HepG2 (cell line): ENCODE data around the gene ALDOA. TPM values are rescaled to one million over a fixed set of nuclear protein-coding genes. Genes with fewer than 3 reads are reported as not detected.
A peak's percentile ranks its signal among the peaks of the same experiment; 100 is the strongest.

Experiments used
- ATAC-seq: fragments of 200-7000 bp; cut with Tn5 transposase; 3 replicates; pipeline ENCODE4 v1.9.1; 2020; ENCODE audit warnings: mild to moderate bottlenecking, moderate library complexity
- BruUV-seq: library from RNA; stranded (reverse); fragments of 400-500 nt; replicated peaks from 2 replicates; lab custom pipeline; 2021; lab: Mats Ljungman, UMichigan
- CTCF ChIA-PET: fragments of 300-600 bp; formaldehyde crosslinking; extraction: SDS; loops from one replicate; lab custom pipeline; 2021; ENCODE audit warnings: low total read pairs, inconsistent platforms, low intra/inter-chr PET ratio; lab: Yijun Ruan, JAX
- POLR2A ChIA-PET: fragments of 350-600 bp; sonication (Branson Sonifier 250); formaldehyde crosslinking; loops from one replicate; lab custom pipeline; 2020; ENCODE audit warnings: antibody characterized with exemption, inconsistent platforms; lab: Yijun Ruan, JAX
- DNase-seq: peaks from one replicate; pipeline ENCODE4 v3.0.0-alpha.2; 2015; ENCODE audit warnings: low spot score
- FAIRE-seq: peaks from 3 replicates; lab custom pipeline; 2011; peaks lifted over from hg19 to GRCh38; lab: Jason Lieb, UNC
- H2AFZ ChIP-seq: one replicate; pipeline ENCODE4 v1.6.1; 2011; ENCODE audit warnings: low read length, inconsistent platforms
- H3K27ac ChIP-seq: fragments of 300-600 bp; 3 replicates; pipeline ENCODE4 v1.8.0; 2011; ENCODE audit warnings: mixed run types, mild to moderate bottlenecking, mixed read lengths, low read length, inconsistent platforms; ENCODE audit not compliant: insufficient read depth; ENCODE audit errors: extremely low read length
- H3K27me3 ChIP-seq, 2 experiments: fragments of 200-600 bp in 1 of 2; 2 replicates in 1 of 2; 3 replicates in 1 of 2; pipeline versions ENCODE4 v1.6.0 to v1.8.0; 2011; ENCODE audit warnings: low read length in 2 of 2, mild to moderate bottlenecking in 2 of 2, moderate library complexity in 2 of 2, inconsistent platforms in 1 of 2; ENCODE audit not compliant: insufficient read depth in 2 of 2, control insufficient read depth in 1 of 2
- H3K36me3 ChIP-seq, 2 experiments: fragments of 200-600 bp in 1 of 2; replicated peaks in 1 of 2; 2 replicates in 1 of 2; 3 replicates in 1 of 2; pipeline versions ENCODE4 v1.5.1 to v1.8.0; 2011; ENCODE audit warnings: low read length in 2 of 2, inconsistent platforms in 1 of 2; ENCODE audit not compliant: insufficient read depth in 2 of 2, control insufficient read depth in 1 of 2
- H3K4me1 ChIP-seq: 2 replicates; pipeline ENCODE4 v1.5.1; 2012; ENCODE audit warnings: low read length, inconsistent platforms; ENCODE audit not compliant: insufficient read depth
- H3K4me2 ChIP-seq: 2 replicates; pipeline ENCODE4 v1.6.0; 2011; ENCODE audit warnings: low read depth, low read length, inconsistent platforms
- H3K4me3 ChIP-seq, 3 experiments: fragments of 200-600 bp in 1 of 3; sonication (generic), shearing (Covaris generic) in 1 of 3; replicated peaks in 1 of 3; 2 replicates each; pipeline ENCODE4 v1.5.1; 2011 to 2016; ENCODE audit warnings: low read length in 3 of 3, inconsistent platforms in 2 of 3, low read depth in 2 of 3, mild to moderate bottlenecking in 2 of 3, control low read depth in 1 of 3, mixed read lengths in 1 of 3; ENCODE audit not compliant: insufficient read depth in 1 of 3
- H3K79me2 ChIP-seq: one replicate; pipeline ENCODE4 v1.6.1; 2011; ENCODE audit warnings: low read length, inconsistent platforms; ENCODE audit not compliant: insufficient read depth
- H3K9ac ChIP-seq: 2 replicates; pipeline ENCODE4 v1.6.0; 2011; ENCODE audit warnings: mild to moderate bottlenecking, low read depth, low read length, inconsistent platforms; ENCODE audit not compliant: insufficient read depth
- H3K9me3 ChIP-seq: 2 replicates; pipeline ENCODE4 v1.5.1; 2012; ENCODE audit warnings: mild to moderate bottlenecking, low read length
- H4K20me1 ChIP-seq: 2 replicates; pipeline ENCODE4 v1.6.0; 2011; ENCODE audit warnings: inconsistent platforms, mild to moderate bottlenecking, low read length, moderate library complexity; ENCODE audit not compliant: insufficient read depth
- BATF2 ChIP-seq: sonication (generic); formaldehyde crosslinking; IDR thresholded peaks from 2 replicates; pipeline ENCODE4 v1.8.0; 2022; ENCODE audit warnings: mild to moderate bottlenecking, missing genetic modification reagents, moderate library complexity
- HMG20B ChIP-seq: conservative IDR thresholded peaks from 2 replicates; pipeline ENCODE4 v1.6.1; 2016; ENCODE audit warnings: missing genetic modification reagents, missing compliant biosample characterization
- HMGA1 ChIP-seq: sonication (generic); formaldehyde crosslinking; conservative IDR thresholded peaks from 2 replicates; pipeline ENCODE4 v1.4.0; 2020; ENCODE audit warnings: missing genetic modification reagents
- HOMEZ ChIP-seq: IDR thresholded peaks from 2 replicates; pipeline ENCODE4 v1.6.1; 2016; ENCODE audit warnings: low read depth
- MED1 ChIP-seq: sonication (generic); formaldehyde crosslinking; IDR thresholded peaks from 2 replicates; pipeline ENCODE4 v1.4.0; 2020; ENCODE audit warnings: missing genetic modification reagents
- RBM22 ChIP-seq: fragments of 200-400 bp; formaldehyde crosslinking; optimal IDR thresholded peaks from 2 replicates; pipeline ENCODE3; 2017; ENCODE audit warnings: mild to moderate bottlenecking, low read length, moderate library complexity
- REL ChIP-seq: sonication (generic); formaldehyde crosslinking; conservative IDR thresholded peaks from 2 replicates; pipeline ENCODE4 v1.8.0; 2022; ENCODE audit warnings: mild to moderate bottlenecking, missing genetic modification reagents, moderate library complexity
- TP53 ChIP-seq: sonication (generic); formaldehyde crosslinking; conservative IDR thresholded peaks from 2 replicates; pipeline ENCODE4 v1.4.0; 2020; ENCODE audit warnings: missing genetic modification reagents
- ZBTB34 ChIP-seq: sonication (generic); formaldehyde crosslinking; IDR thresholded peaks from 2 replicates; pipeline ENCODE4 v1.8.0; 2022; ENCODE audit warnings: mild to moderate bottlenecking, missing genetic modification reagents
- ZNF296 ChIP-seq: sonication (generic); formaldehyde crosslinking; conservative IDR thresholded peaks from 2 replicates; pipeline ENCODE4 v1.5.0; 2020; ENCODE audit warnings: mild to moderate bottlenecking, missing genetic modification reagents
- ZNF530 ChIP-seq: sonication (generic); formaldehyde crosslinking; IDR thresholded peaks from 2 replicates; pipeline ENCODE4 v1.5.0; 2020; ENCODE audit warnings: low read depth, mild to moderate bottlenecking, missing genetic modification reagents
- ZNF746 ChIP-seq: sonication (generic); formaldehyde crosslinking; IDR thresholded peaks from 2 replicates; pipeline ENCODE4 v1.8.0; 2022; ENCODE audit warnings: mild to moderate bottlenecking, missing genetic modification reagents
- ZNF781 ChIP-seq: sonication (generic); formaldehyde crosslinking; IDR thresholded peaks from 2 replicates; pipeline ENCODE4 v1.5.1; 2020; ENCODE audit warnings: borderline replicate concordance, mild to moderate bottlenecking, missing genetic modification reagents; ENCODE audit errors: not compliant biosample characterization
- WGBS: methylation state at CpG from one replicate; pipeline ENCODE4 v1.1.6; 2017; ENCODE audit warnings: low lambda C conversion rate; 5-methylcytosine and 5-hydroxymethylcytosine counted together
- in situ Hi-C: cut with HindIII; loops from 2 replicates; pipeline ENCODE4 v1.10.0; 2017; ENCODE audit warnings: low pct_unique_long_range_greater_than_20kb; ENCODE audit not compliant: extremely low pct_ligation_motif_present
- intact Hi-C: fragments of 100-400 bp; cut with micrococcal nuclease; formaldehyde crosslinking; loops from one replicate; pipeline ENCODE4 v1.10.0; 2022; ENCODE audit not compliant: unreplicated experiment
- polyA plus RNA-seq, 8 experiments: library from polyadenylated mRNA; depleted of rRNA in 3 of 8; stranded (reverse) in 7 of 8; unstranded in 1 of 8; fragments of >200 nt; fragmentation: Illumina TruSeq in 4 of 8; extraction: Trizol in 4 of 8; gene quantifications; 2 replicates each; pipeline versions ENCODE4 v1.2.1 to v1.2.3, GENCODE V29; 2011 to 2016; ENCODE audit warnings: low read depth in 4 of 8, missing spikeins in 1 of 8, mixed read lengths in 1 of 8; ENCODE audit not compliant: insufficient read depth in 1 of 8
- total RNA-seq, 5 experiments: library from RNA; depleted of rRNA; stranded (reverse); fragments of >200 nt; fragmentation: Illumina TruSeq; extraction: Trizol; gene quantifications; 2 replicates each; pipeline ENCODE4 v1.2.3, GENCODE V29; 2016; ENCODE audit warnings: low read depth in 1 of 5
- TF ChIP-seq, protein P1 (sequence below): sonication (generic); formaldehyde crosslinking; IDR thresholded peaks from 2 replicates; pipeline ENCODE4 v1.8.0; 2022; ENCODE audit warnings: mild to moderate bottlenecking, missing genetic modification reagents, borderline replicate concordance
- TF ChIP-seq, protein P2 (sequence below): sonication (generic); formaldehyde crosslinking; IDR thresholded peaks from 2 replicates; pipeline ENCODE4 v1.5.0; 2020; ENCODE audit warnings: missing genetic modification reagents
- TF ChIP-seq, protein P3 (sequence below): sonication (generic); formaldehyde crosslinking; IDR thresholded peaks from 2 replicates; pipeline ENCODE4 v1.5.0; 2020; ENCODE audit warnings: missing genetic modification reagents, mild to moderate bottlenecking, borderline replicate concordance

Gene ALDOA
- total and polyA plus RNA-seq, 2 of the 13 experiments (the other 11 are each of a cell fraction or from before 2014, with no cell fraction given): 925 to 1,884 TPM

- H3K4me3 ChIP-seq: no peak overlapping the region
- 17% methylated on average over 12 of the region's 12 CpGs for WGBS
- no peak overlapping the region for H3K9ac ChIP-seq
- H3K4me2 ChIP-seq: peak overlapping the region; percentile 33
- ATAC-seq (peak; percentile 65), FAIRE-seq (peak; percentile 93), DNase-seq (peak; percentile 82)
- no peaks in the 10 kb centered on the region for H3K36me3 ChIP-seq
- H2AFZ ChIP-seq: no peak overlapping the region
- in situ Hi-C loops (loop anchor here (10.0 kb wide), 1 partner anchor 337 kb away; no protein-coding TSS in a partner anchor), intact Hi-C loops (loop anchor here (5.0 kb wide), 1 partner anchor 330 kb away; no protein-coding TSS in a partner anchor)
- no peak overlapping the region for H3K27ac ChIP-seq
- no peaks in the 10 kb centered on the region for H3K79me2 ChIP-seq
- H3K4me1 ChIP-seq: peaks cover 23% of the 10 kb centered on the region
- no TSS peak for BruUV-seq
- H4K20me1 ChIP-seq: no peaks in the 10 kb centered on the region; the same call in 1 of the 2 replicates
- POLR2A ChIA-PET: interaction anchor here (1.0 to 1.7 kb wide), 9 partner anchors 22 to 387 kb away, joined by 3 to 6 read pairs (median 3); partner anchors contain the start of genes ALDOA, DOC2A, INO80E and KCTD13
- H3K27me3 ChIP-seq: peaks cover 11 to 51% of the 10 kb centered on the region in 2 experiments
- CTCF ChIA-PET: interaction anchor here (1.1 to 2.7 kb wide), 3 partner anchors 21 to 332 kb away, joined by 4 to 11 read pairs (median 5); a partner anchor contains a TSS
- H3K9me3 ChIP-seq: no peaks in the 10 kb centered on the region
- TF ChIP-seq ZNF296 (CRISPR knock-in tag) (no peak), HMG20B (CRISPR knock-in tag) (no peak), ZNF746 (0 out of 2 replicates have a peak, but pooled peaks have one; percentile 40), BATF2 (no peak), ZNF530 (no peak), ZBTB34 (CRISPR knock-in tag) (0 out of 2 replicates have a peak, but pooled peaks have one; percentile 33), MED1 (CRISPR knock-in tag) (peak; percentile 24; the same call in 1 of the 2 replicates), HOMEZ (CRISPR knock-in tag) (no peak), ZNF781 (CRISPR knock-in tag) (peak; percentile 72), HMGA1 (no peak), RBM22 (no peak), REL (CRISPR knock-in tag) (no peak), TP53 (no peak)
- TF ChIP-seq, protein P1, sequence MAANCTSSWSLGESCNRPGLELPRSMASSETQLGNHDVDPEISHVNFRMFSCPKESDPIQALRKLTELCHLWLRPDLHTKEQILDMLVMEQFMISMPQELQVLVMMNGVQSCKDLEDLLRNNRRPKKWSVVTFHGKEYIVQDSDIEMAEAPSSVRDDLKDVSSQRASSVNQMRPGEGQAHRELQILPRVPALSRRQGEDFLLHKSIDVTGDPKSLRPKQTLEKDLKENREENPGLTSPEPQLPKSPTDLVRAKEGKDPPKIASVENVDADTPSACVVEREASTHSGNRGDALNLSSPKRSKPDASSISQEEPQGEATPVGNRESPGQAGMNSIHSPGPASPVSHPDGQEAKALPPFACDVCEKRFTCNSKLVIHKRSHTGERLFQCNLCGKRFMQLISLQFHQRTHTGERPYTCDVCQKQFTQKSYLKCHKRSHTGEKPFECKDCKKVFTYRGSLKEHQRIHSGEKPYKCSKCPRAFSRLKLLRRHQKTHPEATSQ: peak; percentile 45; the same call in 1 of the 2 replicates
- TF ChIP-seq, protein P2, sequence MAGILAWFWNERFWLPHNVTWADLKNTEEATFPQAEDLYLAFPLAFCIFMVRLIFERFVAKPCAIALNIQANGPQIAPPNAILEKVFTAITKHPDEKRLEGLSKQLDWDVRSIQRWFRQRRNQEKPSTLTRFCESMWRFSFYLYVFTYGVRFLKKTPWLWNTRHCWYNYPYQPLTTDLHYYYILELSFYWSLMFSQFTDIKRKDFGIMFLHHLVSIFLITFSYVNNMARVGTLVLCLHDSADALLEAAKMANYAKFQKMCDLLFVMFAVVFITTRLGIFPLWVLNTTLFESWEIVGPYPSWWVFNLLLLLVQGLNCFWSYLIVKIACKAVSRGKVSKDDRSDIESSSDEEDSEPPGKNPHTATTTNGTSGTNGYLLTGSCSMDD (CRISPR knock-in tag): no peak
- TF ChIP-seq, protein P3, sequence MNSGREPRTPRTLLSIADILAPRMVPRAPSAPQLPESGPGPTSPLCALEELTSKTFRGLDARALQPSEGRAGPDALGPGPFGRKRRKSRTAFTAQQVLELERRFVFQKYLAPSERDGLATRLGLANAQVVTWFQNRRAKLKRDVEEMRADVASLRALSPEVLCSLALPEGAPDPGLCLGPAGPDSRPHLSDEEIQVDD (CRISPR knock-in tag): no peak
Measured at GRCh38 chr16:30032083-30032819, 33.3 kb upstream of the ALDOA start.
